ENCODE measurements around the gene ANXA6.

Gene ANXA6

GRCh38 chr5:151055336-151055735, 102.2 kb downstream of the ANXA6 start:
- H3K9me3 Mint-ChIP-seq: no peaks in the 10 kb centered on the region
- no peak overlapping the region for H3K4me3 Mint-ChIP-seq
- peaks cover 88% of the 10 kb centered on the region for H3K36me3 Mint-ChIP-seq
- peak overlapping the region; percentile 6 for H3K27ac Mint-ChIP-seq
- ATAC-seq: no peak
- peaks cover 81% of the 10 kb centered on the region for H3K4me1 Mint-ChIP-seq
- no peaks in the 10 kb centered on the region for H3K27me3 Mint-ChIP-seq

- H3K27ac Mint-ChIP-seq: peak overlapping the region; percentile 87
- no peak overlapping the region for H3K4me3 Mint-ChIP-seq
- H3K36me3 Mint-ChIP-seq: peaks cover 88% of the 10 kb centered on the region
- peaks cover 75% of the 10 kb centered on the region for H3K4me1 Mint-ChIP-seq
- no peaks in the 10 kb centered on the region for H3K27me3 Mint-ChIP-seq
- H3K9me3 Mint-ChIP-seq: no peaks in the 10 kb centered on the region
- no peak for ATAC-seq
Measured at GRCh38 chr5:151054709-151055108, 102.9 kb downstream of the ANXA6 start.

GRCh38 chr5:151053796-151054462, 103.7 kb downstream of the ANXA6 start:
- Mint-ChIP-seq H3K27ac (peak overlapping the region; percentile 87), H3K4me1 (peaks cover 67% of the 10 kb centered on the region), H3K27me3 (no peaks in the 10 kb centered on the region), H3K4me3 (no peak overlapping the region), H3K9me3 (no peaks in the 10 kb centered on the region), H3K36me3 (peaks cover 88% of the 10 kb centered on the region)
- ATAC-seq: no peak

GRCh38 chr5:151052836-151053235, 104.7 kb downstream of the ANXA6 start:
- Mint-ChIP-seq H3K27me3 (no peaks in the 10 kb centered on the region), H3K27ac (peak overlapping the region; percentile 87), H3K36me3 (peaks cover 90% of the 10 kb centered on the region), H3K9me3 (no peaks in the 10 kb centered on the region), H3K4me3 (peak overlapping the region; percentile 30), H3K4me1 (peaks cover 63% of the 10 kb centered on the region)
- ATAC-seq: peak; percentile 71

- Mint-ChIP-seq H3K27ac (peak overlapping the region; percentile 87), H3K4me1 (peaks cover 66% of the 10 kb centered on the region), H3K9me3 (no peaks in the 10 kb centered on the region), H3K36me3 (peaks cover 94% of the 10 kb centered on the region), H3K4me3 (peak overlapping the region; percentile 30), H3K27me3 (no peaks in the 10 kb centered on the region)
- ATAC-seq: peak; percentile 3
Measured at GRCh38 chr5:151051931-151052608, 105.5 kb downstream of the ANXA6 start.

GRCh38 chr5:151051066-151051930, 106.3 kb downstream of the ANXA6 start:
- no peaks in the 10 kb centered on the region for H3K9me3 Mint-ChIP-seq
- peaks cover 58% of the 10 kb centered on the region for H3K4me1 Mint-ChIP-seq
- H3K27ac Mint-ChIP-seq: peak overlapping the region; percentile 87
- H3K4me3 Mint-ChIP-seq: no peak overlapping the region
- peaks cover 89% of the 10 kb centered on the region for H3K36me3 Mint-ChIP-seq
- no peaks in the 10 kb centered on the region for H3K27me3 Mint-ChIP-seq
- peak; percentile 89 for ATAC-seq

All from stimulated activated memory B cell treated with anti-CD40 and anti-IgM and Interleukin-4, amounts not matched to agents 10 μg/mL and 1 μg/mL and 100 μg/mL, for 72 hours (primary cell).